Kidney glomerular epithelial cell (primary cell): ENCODE measurements around the gene BBS2.

Source experiments
- DNase-seq: peaks from one replicate; lab custom pipeline; 2025; lab: John Stamatoyannopoulos, UW

BBS2 gene

GRCh38 chr16:56519459-56520250 is at the start of gene BBS2:
Gene BBS2, minus strand, starts transcription at chr16:56520024. Its CDS starts 162 bp downstream, at chr16:56519862.
- DNase-seq: peak; percentile 81

GRCh38 chr16:56564793-56565477 is 45.1 kb upstream of the BBS2 start, which contains the start of gene MT4:
Gene MT4, plus strand, starts transcription at chr16:56565073. Its CDS starts 56 bp downstream, at chr16:56565129.
- no peak for DNase-seq

- no peak for DNase-seq
These were observed 41.3 kb upstream of the BBS2 start for GRCh38 chr16:56561126-56561525.

- DNase-seq: no peak
These were observed 40.6 kb upstream of the BBS2 start for GRCh38 chr16:56560447-56560846.

GRCh38 chr16:56559109-56559508 is 39.3 kb upstream of the BBS2 start:
- DNase-seq: no peak

GRCh38 chr16:56558024-56558747 is 38.4 kb upstream of the BBS2 start:
- DNase-seq: peak; percentile 66

- DNase-seq: no peak
These were observed 34.6 kb upstream of the BBS2 start for GRCh38 chr16:56554441-56554840.

GRCh38 chr16:56551796-56552738 is 32.2 kb upstream of the BBS2 start:
- DNase-seq: no peak

- no peak for DNase-seq
These were observed 30.0 kb upstream of the BBS2 start for GRCh38 chr16:56549744-56550385.

GRCh38 chr16:56549161-56549560 is 29.3 kb upstream of the BBS2 start:
- no peak for DNase-seq

- no peak for DNase-seq
These were observed 28.2 kb upstream of the BBS2 start for GRCh38 chr16:56547949-56548567.

- no peak for DNase-seq
These were observed 27.5 kb upstream of the BBS2 start for GRCh38 chr16:56547120-56547948.

- DNase-seq: no peak
These were observed 22.2 kb upstream of the BBS2 start for GRCh38 chr16:56542039-56542438.

- no peak for DNase-seq
These were observed 19.8 kb upstream of the BBS2 start for GRCh38 chr16:56539656-56540055.

- DNase-seq: no peak
These were observed 18.5 kb upstream of the BBS2 start for GRCh38 chr16:56538331-56538730.

- no peak for DNase-seq
These were observed 15.1 kb upstream of the BBS2 start for GRCh38 chr16:56534847-56535383.

- no peak for DNase-seq
These were observed 12.9 kb upstream of the BBS2 start for GRCh38 chr16:56532714-56533113.

- DNase-seq: no peak
These were observed 11.0 kb upstream of the BBS2 start for GRCh38 chr16:56530872-56531271.

GRCh38 chr16:56525236-56525635 is 5.4 kb upstream of the BBS2 start:
- DNase-seq: peak; percentile 13

- no peak for DNase-seq
These were observed 390 bp upstream of the BBS2 start for GRCh38 chr16:56520251-56520577.
